HPDE6-E6E7 (cell line): ENCODE data around the gene WTAP.

Experiments used
- DNase-seq: peaks from one replicate; pipeline ENCODE4 v3.0.0; 2011; ENCODE audit warnings: missing footprints; ENCODE audit errors: extremely low spot score

The WTAP gene

DNA sequence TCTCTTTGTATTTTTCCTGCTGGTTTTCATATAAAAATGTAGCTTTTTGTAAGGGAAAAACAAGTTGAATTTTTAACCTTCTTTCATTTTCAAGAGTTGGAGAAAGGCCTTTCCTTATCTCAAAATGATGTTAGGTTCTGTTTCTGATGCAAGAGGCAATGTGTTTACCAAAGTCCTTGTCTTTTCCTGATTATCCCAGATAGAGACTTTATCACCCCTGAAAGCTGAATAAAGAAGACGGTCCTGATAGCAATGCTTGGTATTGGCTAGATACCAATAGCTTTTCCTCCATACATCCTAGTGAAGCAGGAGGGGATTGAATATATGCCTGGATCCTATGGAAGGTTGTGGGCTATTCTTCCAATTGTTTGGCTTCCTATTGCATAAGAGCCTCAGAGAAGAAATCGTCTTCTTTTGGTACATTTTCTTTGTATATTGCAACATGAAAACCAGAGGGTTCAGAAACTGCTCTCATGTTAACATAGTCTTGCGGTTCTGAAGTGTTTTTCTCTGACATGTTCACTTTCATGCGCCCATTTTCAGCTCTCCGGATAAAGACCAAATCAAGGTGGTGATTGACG is 78.2 kb downstream of the WTAP start:
- DNase-seq = no peak
